Activated T-helper 2 cell treated with anti-CD3 and anti-CD28 coated beads, Interferon-gamma antibody, Interleukin-2, Interleukin-4, amounts not matched to agents 10 μg/mL and 5 μg/mL and 100 μg/mL, durations not matched to agents 14 hours and 24 hours and 36 hours (primary cell): ENCODE measurements around the gene TMEM203. TPM values are rescaled to one million over a fixed set of nuclear protein-coding genes. Genes with fewer than 3 reads are reported as not detected.

Source experiments
- DNase-seq: peaks from one replicate; pipeline ENCODE4 v3.0.0; 2021; ENCODE audit warnings: low spot score
- H3K27ac Mint-ChIP-seq: one replicate; pipeline ENCODE4 v1.8.0; 2021; ENCODE audit warnings: mixed read lengths
- H3K27me3 Mint-ChIP-seq: one replicate; pipeline ENCODE4 v1.8.0; 2021; ENCODE audit warnings: low read depth, mixed read lengths
- H3K36me3 Mint-ChIP-seq: one replicate; pipeline ENCODE4 v1.8.0; 2021; ENCODE audit warnings: low read depth, mixed read lengths
- H3K4me1 Mint-ChIP-seq: one replicate; pipeline ENCODE4 v1.8.0; 2021; ENCODE audit warnings: low read depth, mixed read lengths
- H3K4me3 Mint-ChIP-seq: one replicate; pipeline ENCODE4 v1.8.0; 2021; ENCODE audit warnings: low read depth, mild to moderate bottlenecking, moderate library complexity, mixed read lengths
- H3K9me3 Mint-ChIP-seq: one replicate; pipeline ENCODE4 v1.8.0; 2021; ENCODE audit warnings: mixed read lengths
- intact Hi-C: fragments of 100-400 bp; cut with micrococcal nuclease; formaldehyde crosslinking; loops from one replicate; pipeline ENCODE4 v1.15.1; 2023
- total RNA-seq: library from RNA; stranded (reverse); gene quantifications from 2 replicates; pipeline ENCODE4 v1.2.3, GENCODE V29; 2022

Gene TMEM203
- total RNA-seq, 1 donor from 2014 or later: 34.9 TPM

- DNase-seq: no peak
- H3K36me3 Mint-ChIP-seq: no peaks in the 10 kb centered on the region
- H3K4me1 Mint-ChIP-seq: peaks cover 2% of the 10 kb centered on the region
- H3K4me3 Mint-ChIP-seq: no peak within 1 kb of the TSS
- H3K27ac Mint-ChIP-seq: no peak within 1 kb of the TSS
- intact Hi-C loops: no loop called here
- no peaks in the 10 kb centered on the region for H3K9me3 Mint-ChIP-seq
- peaks cover 3% of the 10 kb centered on the region for H3K27me3 Mint-ChIP-seq
These were observed 25.4 kb upstream of the TMEM203 start, which contains the start of gene SLC34A3 for GRCh38 chr9:137230705-137231371. TSS of gene SLC34A3 (plus strand) at chr9:137230901. CDS start at chr9:137231703, 802 bp downstream.

- H3K9me3 Mint-ChIP-seq: no peaks in the 10 kb centered on the region
- H3K4me3 Mint-ChIP-seq: no peak overlapping the region
- intact Hi-C loops: no loop called here
- peaks cover 5% of the 10 kb centered on the region for H3K4me1 Mint-ChIP-seq
- no peak overlapping the region for H3K27ac Mint-ChIP-seq
- DNase-seq: no peak
- peaks cover under 1% of the 10 kb centered on the region for H3K27me3 Mint-ChIP-seq
- H3K36me3 Mint-ChIP-seq: no peaks in the 10 kb centered on the region
These were observed 24.7 kb upstream of the TMEM203 start for GRCh38 chr9:137229903-137230704.

DNA sequence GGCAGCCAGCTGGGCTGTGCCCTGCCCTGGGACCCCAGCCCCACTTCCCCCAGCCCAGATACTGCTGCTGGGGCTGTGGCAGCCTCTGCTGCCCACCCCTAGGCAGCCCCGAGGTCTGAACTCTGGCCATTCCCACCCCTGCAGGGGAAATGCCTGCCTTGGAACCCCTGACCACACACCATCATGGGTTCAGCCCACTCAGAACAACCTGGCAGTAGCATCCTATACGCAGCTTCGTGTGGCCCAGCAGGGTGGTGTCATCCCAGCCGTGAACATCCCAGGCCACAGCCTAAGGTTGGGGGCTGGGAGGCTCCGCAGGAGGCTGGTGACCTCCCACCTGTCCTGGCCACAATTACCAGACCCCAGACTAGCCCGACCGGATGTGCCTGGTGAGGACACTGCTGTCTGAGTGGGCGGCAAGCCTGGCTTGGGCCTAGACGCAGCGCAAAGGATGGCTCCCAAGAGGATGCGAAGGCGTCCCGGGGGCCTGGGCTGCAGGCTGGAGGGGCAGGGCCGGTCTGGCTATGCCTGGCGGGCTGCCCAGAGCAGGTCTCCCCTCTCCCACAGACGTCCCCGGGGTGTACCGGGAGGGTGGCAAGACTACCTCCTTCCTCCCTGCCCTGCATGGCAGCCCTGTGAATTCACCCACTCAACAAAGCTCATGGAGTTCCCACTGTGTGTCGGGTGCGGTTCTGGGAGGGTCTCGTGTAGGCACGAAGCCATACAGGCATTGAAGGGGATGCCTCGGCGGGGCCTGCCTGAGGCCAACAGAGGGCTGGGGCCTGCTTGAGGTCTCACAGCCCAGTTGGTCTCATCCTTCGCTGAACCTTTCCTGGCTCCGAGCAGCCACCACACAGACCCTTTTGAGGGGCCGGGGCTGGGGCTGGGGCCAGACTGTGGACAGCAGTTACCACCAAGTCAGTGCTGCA is 23.8 kb upstream of the TMEM203 start:
- no peak overlapping the region for H3K4me3 Mint-ChIP-seq
- H3K9me3 Mint-ChIP-seq: no peaks in the 10 kb centered on the region
- no peaks in the 10 kb centered on the region for H3K36me3 Mint-ChIP-seq
- intact Hi-C loops: no loop called here
- peaks cover 5% of the 10 kb centered on the region for H3K4me1 Mint-ChIP-seq
- no peak overlapping the region for H3K27ac Mint-ChIP-seq
- no peaks in the 10 kb centered on the region for H3K27me3 Mint-ChIP-seq
- DNase-seq: no peak

- intact Hi-C loops: no loop called here
- DNase-seq: no peak
- no peak overlapping the region for H3K4me3 Mint-ChIP-seq
- no peak overlapping the region for H3K27ac Mint-ChIP-seq
- peaks cover 5% of the 10 kb centered on the region for H3K4me1 Mint-ChIP-seq
- no peaks in the 10 kb centered on the region for H3K9me3 Mint-ChIP-seq
- H3K36me3 Mint-ChIP-seq: no peaks in the 10 kb centered on the region
- no peaks in the 10 kb centered on the region for H3K27me3 Mint-ChIP-seq
These were observed 23.1 kb upstream of the TMEM203 start for GRCh38 chr9:137228506-137228967.

- Mint-ChIP-seq H3K27me3 (no peaks in the 10 kb centered on the region), H3K9me3 (no peaks in the 10 kb centered on the region), H3K36me3 (no peaks in the 10 kb centered on the region), H3K4me3 (no peak overlapping the region), H3K4me1 (peaks cover 6% of the 10 kb centered on the region), H3K27ac (no peak overlapping the region)
- intact Hi-C loops: loop anchor here (1.0 kb wide), 1 partner anchor 110 kb away; no protein-coding TSS in a partner anchor
- DNase-seq: no peak
These were observed 22.5 kb upstream of the TMEM203 start for GRCh38 chr9:137227853-137228505.

DNA sequence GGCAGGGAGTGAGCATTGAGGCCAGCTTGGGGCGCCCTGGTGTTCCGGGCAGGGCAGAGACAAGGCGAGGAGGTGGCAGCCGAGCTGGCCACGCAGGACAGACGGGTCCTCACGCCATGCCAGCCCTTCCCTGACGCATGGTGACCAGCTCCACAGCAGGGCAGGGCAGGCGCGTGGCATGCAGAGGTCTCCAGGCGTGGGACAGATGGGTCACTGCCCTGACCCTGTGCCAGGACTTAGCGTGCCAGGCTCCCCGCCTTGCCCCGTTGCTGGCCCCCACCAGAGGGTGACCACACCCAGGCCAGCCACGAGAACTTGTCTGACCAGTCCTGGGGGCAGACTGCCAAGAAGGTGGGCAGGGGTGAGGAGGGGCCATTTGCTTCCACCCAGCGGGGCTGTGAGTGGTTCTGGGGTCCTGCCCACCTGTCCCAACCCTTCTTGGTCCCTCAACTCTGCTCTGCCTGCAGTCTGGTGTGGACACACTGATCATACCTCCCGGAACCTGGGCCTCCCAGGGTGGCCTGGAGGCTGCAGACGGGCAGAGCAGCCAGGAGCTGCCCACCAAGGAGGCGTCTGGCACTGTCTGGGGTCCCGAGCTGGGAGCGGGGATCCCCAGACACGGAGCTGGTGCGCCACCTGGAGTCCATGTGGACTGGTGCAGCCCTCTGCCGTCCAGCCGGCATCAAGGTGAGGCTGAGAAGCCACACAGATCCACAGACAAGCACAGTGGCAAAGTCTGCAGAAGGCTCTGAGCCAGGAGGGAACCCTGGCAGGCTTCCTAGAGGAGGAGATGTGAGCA is 21.8 kb upstream of the TMEM203 start, which contains the start of gene RNF224:
Gene RNF224, plus strand, starts transcription at position 449 of the 799 bp plus-strand sequence. CDS start 834 bp downstream, outside the sequence.
- intact Hi-C loops: loop anchor here (1.0 kb wide), 1 partner anchor 109 kb away; no protein-coding TSS in a partner anchor
- H3K36me3 Mint-ChIP-seq: no peaks in the 10 kb centered on the region
- peak; percentile 75 for DNase-seq
- H3K27ac Mint-ChIP-seq: no peak within 1 kb of the TSS
- H3K27me3 Mint-ChIP-seq: no peaks in the 10 kb centered on the region
- H3K4me3 Mint-ChIP-seq: no peak within 1 kb of the TSS
- no peaks in the 10 kb centered on the region for H3K9me3 Mint-ChIP-seq
- peaks cover 7% of the 10 kb centered on the region for H3K4me1 Mint-ChIP-seq

DNA sequence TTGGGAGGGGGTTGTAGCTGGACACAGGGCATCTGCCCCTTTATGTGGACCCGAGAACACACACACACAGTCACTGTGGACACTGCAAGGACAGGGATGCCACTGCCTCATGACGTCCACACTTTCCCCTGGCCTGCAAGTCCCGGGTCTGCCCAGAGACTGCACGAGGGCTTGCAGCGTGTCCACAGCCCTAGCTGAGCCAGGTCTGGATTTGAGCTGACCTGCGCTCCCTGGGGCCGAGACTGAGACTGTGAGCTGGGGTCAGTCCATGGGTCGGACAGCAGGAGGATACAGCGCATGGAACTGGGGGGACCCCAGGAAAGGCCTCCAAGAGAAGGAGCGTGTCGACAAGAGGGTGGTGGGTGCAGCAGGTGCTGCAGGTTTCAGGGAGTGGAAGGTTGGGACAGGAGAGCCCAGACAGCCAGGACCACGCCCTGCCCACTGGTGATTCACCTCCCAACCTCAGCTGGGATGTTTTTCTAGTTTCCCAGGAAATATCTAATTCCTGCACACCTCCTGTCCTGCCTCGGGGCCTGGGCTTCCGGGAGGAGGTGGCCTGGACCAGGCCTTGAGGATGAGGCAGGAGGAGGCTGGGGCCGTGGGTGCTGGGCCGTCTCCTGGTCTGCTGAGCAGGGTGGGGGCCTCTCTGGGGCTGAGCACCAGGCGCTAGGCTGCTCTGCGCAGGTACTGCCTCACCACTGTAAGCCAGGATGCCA is 21.0 kb upstream of the TMEM203 start:
- H3K4me3 Mint-ChIP-seq: no peak overlapping the region
- peaks cover 7% of the 10 kb centered on the region for H3K4me1 Mint-ChIP-seq
- no peaks in the 10 kb centered on the region for H3K9me3 Mint-ChIP-seq
- H3K36me3 Mint-ChIP-seq: no peaks in the 10 kb centered on the region
- no peak for DNase-seq
- no peaks in the 10 kb centered on the region for H3K27me3 Mint-ChIP-seq
- intact Hi-C loops: loop anchor here (1.0 kb wide), 1 partner anchor 108 kb away; no protein-coding TSS in a partner anchor
- H3K27ac Mint-ChIP-seq: no peak overlapping the region

DNA sequence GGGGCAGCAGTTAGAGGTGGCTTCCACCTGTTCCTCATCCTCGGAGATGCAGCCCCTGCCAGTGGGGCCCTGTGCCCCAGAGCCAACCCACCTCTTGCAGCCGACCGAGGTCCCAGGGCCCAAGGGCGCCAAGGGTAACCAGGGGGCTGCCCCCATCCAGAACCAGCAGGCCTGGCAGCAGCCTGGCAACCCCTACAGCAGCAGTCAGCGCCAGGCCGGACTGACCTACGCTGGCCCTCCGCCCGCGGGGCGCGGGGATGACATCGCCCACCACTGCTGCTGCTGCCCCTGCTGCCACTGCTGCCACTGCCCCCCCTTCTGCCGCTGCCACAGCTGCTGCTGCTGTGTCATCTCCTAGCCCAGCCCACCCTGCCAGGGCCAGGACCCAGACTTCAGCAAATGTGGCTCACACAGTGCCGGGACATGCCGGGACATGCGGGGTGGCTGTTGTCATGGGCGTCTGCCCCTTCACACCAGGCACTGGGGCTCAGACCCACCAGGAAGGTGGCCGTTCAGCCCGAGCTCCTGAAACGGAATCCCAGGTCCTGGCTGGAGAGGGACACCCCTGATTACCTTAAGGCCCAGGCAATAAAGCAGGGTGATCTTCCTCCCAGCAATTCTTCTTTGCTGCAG is 20.4 kb upstream of the TMEM203 start:
- no peaks in the 10 kb centered on the region for H3K36me3 Mint-ChIP-seq
- no peaks in the 10 kb centered on the region for H3K9me3 Mint-ChIP-seq
- peaks cover 7% of the 10 kb centered on the region for H3K4me1 Mint-ChIP-seq
- no peak for DNase-seq
- H3K27me3 Mint-ChIP-seq: no peaks in the 10 kb centered on the region
- H3K4me3 Mint-ChIP-seq: no peak overlapping the region
- no peak overlapping the region for H3K27ac Mint-ChIP-seq
- intact Hi-C loops: no loop called here

DNA sequence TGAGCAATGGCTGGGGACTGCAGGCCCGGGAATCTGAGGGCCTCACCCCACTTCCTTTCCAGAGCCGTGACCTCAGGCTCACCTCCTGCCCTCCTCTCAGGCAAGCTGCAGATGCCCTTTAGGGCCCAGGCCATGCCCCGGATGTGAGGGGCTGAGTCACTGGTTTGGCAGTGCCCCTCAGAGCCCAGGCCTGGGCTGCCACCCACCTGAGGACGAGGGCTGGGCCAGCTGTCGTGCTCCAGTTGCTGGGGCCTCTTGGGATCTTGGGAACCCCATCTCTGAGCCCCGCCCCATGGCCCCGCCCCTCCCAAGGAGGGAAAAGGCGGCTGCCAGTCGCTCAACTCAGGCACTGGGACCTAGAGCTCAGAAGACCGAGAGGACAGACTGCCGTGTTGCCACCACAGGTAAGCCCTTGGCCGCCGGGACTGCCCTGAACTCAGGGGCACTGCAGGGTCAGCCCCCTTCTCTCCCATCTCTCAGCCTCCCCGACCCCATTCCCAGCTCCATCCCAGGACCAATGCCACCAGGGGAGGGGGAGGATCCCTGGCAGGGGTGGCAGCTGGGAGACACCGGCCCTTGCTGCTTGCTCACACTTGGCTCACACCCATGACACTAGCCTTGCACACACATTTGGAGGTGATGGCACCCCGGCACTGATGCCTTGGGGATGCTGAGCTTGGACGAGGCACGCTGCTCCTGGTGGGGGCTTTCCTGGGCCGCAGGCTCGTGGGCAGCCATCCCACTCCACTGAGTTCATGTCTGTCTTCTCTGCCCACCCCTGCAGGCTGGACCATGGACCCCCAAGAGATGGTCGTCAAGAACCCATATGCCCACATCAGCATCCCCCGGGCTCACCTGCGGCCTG is 19.6 kb upstream of the TMEM203 start, which contains the start of gene CYSRT1:
Gene CYSRT1, plus strand, starts transcription at position 345 of the 865 bp plus-strand sequence. Its CDS starts 448 bp downstream, at position 793.
- H3K9me3 Mint-ChIP-seq: no peaks in the 10 kb centered on the region
- no peaks in the 10 kb centered on the region for H3K27me3 Mint-ChIP-seq
- H3K27ac Mint-ChIP-seq: peak within 1 kb of the TSS; percentile 73
- H3K36me3 Mint-ChIP-seq: no peaks in the 10 kb centered on the region
- no peak for DNase-seq
- intact Hi-C loops: no loop called here
- peaks cover 7% of the 10 kb centered on the region for H3K4me1 Mint-ChIP-seq
- peak within 1 kb of the TSS; percentile 72 for H3K4me3 Mint-ChIP-seq
